Type B pancreatic cell (in vitro differentiated cells): ENCODE measurements around the gene GON4L. TPM values are rescaled to one million over a fixed set of nuclear protein-coding genes. Genes with fewer than 3 reads are reported as not detected.
A peak's percentile ranks its signal among the peaks of the same experiment; 100 is the strongest.
"Not testable (repeated sequence)": the region's sequence is repeated elsewhere in the genome, so short reads cannot be mapped to it uniquely, and the experiment has no call there.

Experiments used
- DNase-seq: peaks from one replicate; pipeline ENCODE4 v3.0.0; 2021; ENCODE audit warnings: mixed read lengths; ENCODE audit not compliant: unreplicated experiment; ENCODE audit errors: extremely low spot score
- H3K27ac Mint-ChIP-seq: 2 replicates; pipeline ENCODE4 v1.8.0; 2021; ENCODE audit warnings: mild to moderate bottlenecking, mixed read lengths
- H3K27me3 Mint-ChIP-seq: 2 replicates; pipeline ENCODE4 v1.8.0; 2021; ENCODE audit warnings: mixed read lengths
- H3K36me3 Mint-ChIP-seq: 2 replicates; pipeline ENCODE4 v1.8.0; 2021; ENCODE audit warnings: mixed read lengths
- H3K4me1 Mint-ChIP-seq: one replicate; pipeline ENCODE4 v1.8.0; 2021; ENCODE audit warnings: mixed read lengths; ENCODE audit not compliant: unreplicated experiment
- H3K4me3 Mint-ChIP-seq: 2 replicates; pipeline ENCODE4 v1.8.0; 2021; ENCODE audit warnings: mild to moderate bottlenecking, mixed read lengths
- H3K9me3 Mint-ChIP-seq: 2 replicates; pipeline ENCODE4 v1.8.0; 2021; ENCODE audit warnings: mixed read lengths
- total RNA-seq: library from RNA; stranded (reverse); gene quantifications from 2 replicates; pipeline ENCODE4 v1.2.1, GENCODE V29; 2021; ENCODE audit warnings: low replicate concordance
- TF ChIP-seq, protein P1 (sequence below): fragments of 200-600 bp; sonication (generic); conservative IDR thresholded peaks from 2 replicates; pipeline ENCODE4 v1.5.0; 2021; ENCODE audit warnings: antibody characterized with exemption, mild to moderate bottlenecking

GON4L gene
- total RNA-seq, 1 donor from 2014 or later, result 59.3 TPM

DNA sequence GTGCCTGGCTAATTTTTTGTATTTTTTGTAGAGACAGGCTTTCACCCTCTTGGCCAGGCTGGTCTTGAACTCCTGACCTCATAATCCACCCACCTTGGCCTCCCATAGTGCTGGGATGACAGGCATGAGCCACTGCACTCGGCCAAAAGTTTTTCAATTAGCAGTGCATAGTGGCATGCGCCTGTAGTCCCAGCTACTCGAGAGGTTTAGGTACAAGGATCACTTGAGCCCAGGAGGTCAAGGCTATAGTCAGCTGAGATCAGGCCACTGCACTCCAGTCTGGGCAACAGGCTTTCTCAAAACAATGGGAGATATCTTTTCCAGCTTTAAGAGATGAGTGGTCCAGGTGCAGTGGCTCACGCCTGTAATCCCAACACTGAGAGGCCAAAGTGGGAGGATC, 137.3 kb downstream of the GON4L start:
- Mint-ChIP-seq H3K36me3 (peaks cover 12% of the 10 kb centered on the region), H3K27me3 (no peaks in the 10 kb centered on the region), H3K4me1 (no peaks in the 10 kb centered on the region), H3K9me3 (no peaks in the 10 kb centered on the region), H3K4me3 (no peak overlapping the region), H3K27ac (no peak overlapping the region)
- DNase-seq, result no peak
- TF ChIP-seq, protein P1, sequence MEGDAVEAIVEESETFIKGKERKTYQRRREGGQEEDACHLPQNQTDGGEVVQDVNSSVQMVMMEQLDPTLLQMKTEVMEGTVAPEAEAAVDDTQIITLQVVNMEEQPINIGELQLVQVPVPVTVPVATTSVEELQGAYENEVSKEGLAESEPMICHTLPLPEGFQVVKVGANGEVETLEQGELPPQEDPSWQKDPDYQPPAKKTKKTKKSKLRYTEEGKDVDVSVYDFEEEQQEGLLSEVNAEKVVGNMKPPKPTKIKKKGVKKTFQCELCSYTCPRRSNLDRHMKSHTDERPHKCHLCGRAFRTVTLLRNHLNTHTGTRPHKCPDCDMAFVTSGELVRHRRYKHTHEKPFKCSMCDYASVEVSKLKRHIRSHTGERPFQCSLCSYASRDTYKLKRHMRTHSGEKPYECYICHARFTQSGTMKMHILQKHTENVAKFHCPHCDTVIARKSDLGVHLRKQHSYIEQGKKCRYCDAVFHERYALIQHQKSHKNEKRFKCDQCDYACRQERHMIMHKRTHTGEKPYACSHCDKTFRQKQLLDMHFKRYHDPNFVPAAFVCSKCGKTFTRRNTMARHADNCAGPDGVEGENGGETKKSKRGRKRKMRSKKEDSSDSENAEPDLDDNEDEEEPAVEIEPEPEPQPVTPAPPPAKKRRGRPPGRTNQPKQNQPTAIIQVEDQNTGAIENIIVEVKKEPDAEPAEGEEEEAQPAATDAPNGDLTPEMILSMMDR, result no peak

DNA sequence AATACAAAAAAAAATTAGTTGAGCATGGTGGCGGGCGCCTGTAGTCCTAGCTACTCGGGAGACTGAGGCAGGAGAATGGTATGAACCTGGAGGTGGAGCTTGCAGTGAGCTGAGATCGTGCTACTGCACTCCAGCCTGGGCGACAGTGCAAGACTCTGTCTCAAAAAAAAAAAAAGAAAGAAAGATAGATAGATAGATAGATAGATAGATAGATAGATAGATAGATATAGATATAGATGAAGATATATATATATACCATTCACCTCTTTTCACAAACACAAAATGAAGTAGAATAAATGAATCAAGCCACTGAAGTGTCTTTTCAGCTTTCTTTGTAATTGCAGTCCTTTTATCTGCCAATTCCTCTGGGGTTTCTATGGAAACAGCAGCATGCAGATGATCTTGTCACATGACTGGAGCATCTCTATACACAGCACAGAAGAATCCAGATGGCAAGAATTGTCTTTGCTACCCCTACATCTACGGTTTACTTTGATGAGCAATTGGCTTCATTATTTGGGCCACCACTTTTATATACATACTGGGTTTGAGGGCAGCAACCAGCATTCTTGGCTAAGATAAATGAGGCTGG, 138.4 kb downstream of the GON4L start:
- H3K27me3 Mint-ChIP-seq, H3K4me1 Mint-ChIP-seq, H3K27ac Mint-ChIP-seq: not testable (repeated sequence)

DNA sequence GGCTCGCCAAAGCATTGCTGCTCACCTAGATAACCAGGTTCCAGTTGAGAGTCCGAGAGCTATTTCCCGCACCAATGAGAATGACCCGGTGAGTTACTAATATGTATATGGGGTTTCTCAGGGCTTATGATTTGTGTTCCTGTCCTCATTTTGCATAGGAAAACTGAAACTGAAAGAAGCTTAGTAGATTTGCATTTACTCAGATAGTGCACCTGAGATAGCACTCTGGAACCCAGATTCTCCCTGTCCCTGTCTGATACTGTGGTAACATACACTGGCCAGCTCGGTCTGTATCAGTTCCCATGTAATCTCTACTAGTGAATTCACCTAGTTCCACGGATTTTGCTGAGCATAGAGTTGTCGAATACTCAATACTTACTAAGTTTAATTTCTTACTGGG, 140.0 kb downstream of the GON4L start:
- peaks cover 16% of the 10 kb centered on the region for H3K36me3 Mint-ChIP-seq
- H3K27me3 Mint-ChIP-seq, result no peaks in the 10 kb centered on the region
- TF ChIP-seq, protein P1, result no peak
- DNase-seq, result no peak
- no peak overlapping the region for H3K4me3 Mint-ChIP-seq
- H3K27ac Mint-ChIP-seq, result no peak overlapping the region
- no peaks in the 10 kb centered on the region for H3K4me1 Mint-ChIP-seq
- no peaks in the 10 kb centered on the region for H3K9me3 Mint-ChIP-seq

More for the DNA sequence above, 138.4 kb downstream of the GON4L start:
- not testable (repeated sequence) for H3K9me3 Mint-ChIP-seq, DNase-seq, H3K4me3 Mint-ChIP-seq
- peaks cover 12% of the 10 kb centered on the region for H3K36me3 Mint-ChIP-seq

DNA sequence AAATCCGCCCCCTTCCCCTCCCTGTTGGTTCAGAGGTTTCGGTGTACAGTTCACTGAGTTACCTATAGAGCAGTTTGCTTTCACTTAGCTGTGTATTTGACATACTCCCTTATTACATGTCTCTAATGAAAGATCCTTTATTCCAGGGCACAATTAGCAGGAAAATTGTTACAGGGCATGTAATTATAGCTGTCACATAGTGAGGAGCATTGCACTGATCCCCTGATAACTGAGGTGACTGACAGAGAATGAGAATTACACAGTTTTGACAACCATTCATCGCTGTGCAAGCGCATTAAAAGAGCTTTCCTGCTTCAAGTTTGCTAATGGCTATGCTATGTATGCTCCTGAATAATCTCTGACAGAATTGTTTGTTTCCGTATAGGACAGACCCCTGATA, 141.2 kb downstream of the GON4L start:
- no peaks in the 10 kb centered on the region for H3K9me3 Mint-ChIP-seq
- no peak overlapping the region for H3K27ac Mint-ChIP-seq
- DNase-seq, result no peak
- TF ChIP-seq, protein P1, result no peak
- H3K36me3 Mint-ChIP-seq, result peaks cover 13% of the 10 kb centered on the region
- no peak overlapping the region for H3K4me3 Mint-ChIP-seq
- H3K27me3 Mint-ChIP-seq, result no peaks in the 10 kb centered on the region
- H3K4me1 Mint-ChIP-seq, result no peaks in the 10 kb centered on the region

DNA sequence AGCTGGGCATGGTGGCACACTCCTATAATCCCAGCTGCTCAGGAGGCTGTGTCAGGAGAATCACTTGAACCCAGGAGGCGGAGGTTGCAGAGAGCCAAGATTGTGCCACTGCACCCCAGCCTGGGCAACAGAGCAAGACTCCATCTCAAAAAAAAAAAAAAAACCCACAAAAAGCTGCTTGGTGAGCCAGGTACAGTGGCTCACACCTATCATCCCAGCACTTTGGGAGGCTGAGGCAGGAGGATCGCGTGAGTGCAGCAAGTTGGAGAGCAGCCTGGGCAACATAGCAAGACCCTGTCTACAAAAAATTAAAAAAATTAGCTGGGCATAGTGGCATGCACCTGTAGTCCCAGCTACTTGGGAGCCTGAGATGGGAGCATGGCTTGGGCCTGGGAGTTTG, 142.0 kb downstream of the GON4L start:
- H3K9me3 Mint-ChIP-seq, H3K27ac Mint-ChIP-seq, H3K27me3 Mint-ChIP-seq, H3K4me3 Mint-ChIP-seq, DNase-seq, H3K4me1 Mint-ChIP-seq: not testable (repeated sequence)
- H3K36me3 Mint-ChIP-seq, result peaks cover 13% of the 10 kb centered on the region

DNA sequence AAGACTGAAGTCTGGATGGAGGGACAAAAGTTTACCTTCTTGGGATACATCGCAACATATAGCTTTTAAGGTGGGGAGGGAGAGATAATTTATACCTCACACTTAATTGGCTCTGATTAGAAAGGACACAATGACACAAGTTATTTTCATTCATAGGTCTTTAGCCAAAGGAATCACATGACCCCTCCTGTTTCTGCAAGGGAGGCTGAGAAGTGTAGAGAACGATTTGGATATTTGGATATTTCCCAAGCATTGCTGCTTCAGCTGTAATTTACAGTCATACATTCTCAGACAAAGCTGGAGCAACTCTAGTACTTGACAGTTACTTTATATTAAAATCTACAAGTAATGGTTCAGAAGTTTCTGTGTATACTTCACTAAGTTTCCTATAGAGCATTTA, 143.9 kb downstream of the GON4L start:
- Mint-ChIP-seq H3K36me3 (peaks cover 20% of the 10 kb centered on the region), H3K9me3 (no peaks in the 10 kb centered on the region), H3K27ac (no peak overlapping the region), H3K4me3 (no peak overlapping the region), H3K4me1 (no peaks in the 10 kb centered on the region), H3K27me3 (no peaks in the 10 kb centered on the region)
- TF ChIP-seq, protein P1, result no peak
- DNase-seq, result no peak

DNA sequence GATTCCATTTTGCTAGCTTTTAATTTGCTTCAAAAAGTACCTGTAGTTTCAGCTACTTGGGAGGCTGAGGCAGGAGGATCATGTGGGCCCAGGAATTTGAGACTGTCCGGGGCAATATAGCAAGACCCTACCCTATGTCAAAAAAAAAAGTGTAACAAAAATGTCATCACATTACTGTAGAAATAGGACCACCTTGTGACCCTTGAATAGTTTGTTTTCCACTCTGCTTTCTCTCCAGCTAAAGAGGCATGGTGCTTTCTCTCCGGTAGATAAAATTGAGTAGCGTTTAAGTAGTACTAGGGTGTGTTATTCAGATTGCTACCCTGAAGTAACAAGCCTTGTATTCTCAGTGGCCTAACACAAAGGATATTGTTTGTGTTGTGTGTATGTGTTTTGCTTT, 144.4 kb downstream of the GON4L start:
- H3K4me3 Mint-ChIP-seq, H3K4me1 Mint-ChIP-seq, H3K27ac Mint-ChIP-seq, H3K9me3 Mint-ChIP-seq, DNase-seq, H3K27me3 Mint-ChIP-seq: not testable (repeated sequence)
- TF ChIP-seq, protein P1, result peak; percentile 22
- peaks cover 22% of the 10 kb centered on the region for H3K36me3 Mint-ChIP-seq

DNA sequence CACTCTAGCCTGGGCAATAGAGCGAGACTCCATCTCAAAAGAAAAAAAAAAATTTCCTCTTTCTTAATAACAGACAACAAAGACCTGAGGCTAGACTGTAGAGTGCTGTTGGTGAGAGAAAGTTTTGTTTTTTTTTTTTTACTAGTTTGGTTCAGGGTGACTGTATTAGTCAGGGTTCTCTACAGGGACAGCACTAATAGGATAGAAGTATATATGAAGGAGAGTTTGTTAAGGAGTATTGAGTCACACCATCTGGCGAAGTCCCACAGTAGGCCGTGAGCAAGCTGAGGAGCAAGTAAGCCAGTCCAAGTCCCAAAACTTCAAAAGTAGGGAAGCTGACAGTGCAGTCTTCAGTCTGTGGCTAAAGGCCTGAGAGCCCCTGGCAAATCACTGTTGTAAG, 145.6 kb downstream of the GON4L start:
- not testable (repeated sequence) for DNase-seq, H3K27ac Mint-ChIP-seq, H3K4me1 Mint-ChIP-seq, H3K27me3 Mint-ChIP-seq, H3K9me3 Mint-ChIP-seq, H3K4me3 Mint-ChIP-seq
- H3K36me3 Mint-ChIP-seq, result peaks cover 22% of the 10 kb centered on the region
